Rectal smooth muscle tissue (tissue), 1 donor: ENCODE measurements around the gene NFAT5.

Experiments
- H3K27ac ChIP-seq: one replicate; pipeline ENCODE4 v1.7.0; 2013; ENCODE audit warnings: low read depth, low read length, inconsistent platforms
- H3K27me3 ChIP-seq: one replicate; pipeline ENCODE4 v1.7.0; 2013; ENCODE audit warnings: low read length; ENCODE audit not compliant: control insufficient read depth, insufficient read depth
- H3K36me3 ChIP-seq: one replicate; pipeline ENCODE4 v1.7.0; 2013; ENCODE audit warnings: low read length; ENCODE audit not compliant: control insufficient read depth, insufficient read depth
- H3K4me1 ChIP-seq: one replicate; pipeline ENCODE4 v1.7.0; 2013; ENCODE audit warnings: low read length; ENCODE audit not compliant: control insufficient read depth, insufficient read depth
- H3K4me3 ChIP-seq: one replicate; pipeline ENCODE4 v1.7.0; 2013; ENCODE audit warnings: low read length
- H3K9ac ChIP-seq: one replicate; pipeline ENCODE4 v1.7.0; 2013; ENCODE audit warnings: low read length

NFAT5 gene

GRCh38 chr16:69680358-69680757, 114.6 kb downstream of the NFAT5 start:
- Histone ChIP-seq H3K4me1 (no peaks in the 10 kb centered on the region), H3K27me3 (no peaks in the 10 kb centered on the region), H3K27ac (no peak overlapping the region), H3K36me3 (peaks cover 13% of the 10 kb centered on the region), H3K9ac (no peak overlapping the region), H3K4me3 (no peak overlapping the region)

- no peak overlapping the region for H3K27ac ChIP-seq
- no peaks in the 10 kb centered on the region for H3K27me3 ChIP-seq
- no peaks in the 10 kb centered on the region for H3K4me1 ChIP-seq
- no peak overlapping the region for H3K9ac ChIP-seq
- peaks cover 19% of the 10 kb centered on the region for H3K36me3 ChIP-seq
- H3K4me3 ChIP-seq: no peak overlapping the region
These were observed 122.8 kb downstream of the NFAT5 start for GRCh38 chr16:69688589-69688988.

- H3K9ac ChIP-seq: no peak overlapping the region
These were observed 126.5 kb downstream of the NFAT5 start for GRCh38 chr16:69691980-69692911.

GRCh38 chr16:69693916-69694315, 128.2 kb downstream of the NFAT5 start:
- Histone ChIP-seq H3K36me3 (peaks cover 23% of the 10 kb centered on the region), H3K27me3 (no peaks in the 10 kb centered on the region), H3K4me3 (no peak overlapping the region), H3K9ac (no peak overlapping the region), H3K4me1 (no peaks in the 10 kb centered on the region), H3K27ac (no peak overlapping the region)

More at GRCh38 chr16:69691980-69692911, 126.5 kb downstream of the NFAT5 start:
- H3K27ac ChIP-seq: no peak overlapping the region
- peaks cover 23% of the 10 kb centered on the region for H3K36me3 ChIP-seq
- no peaks in the 10 kb centered on the region for H3K4me1 ChIP-seq
- H3K4me3 ChIP-seq: no peak overlapping the region
- H3K27me3 ChIP-seq: no peaks in the 10 kb centered on the region

GRCh38 chr16:69698404-69698803, 132.6 kb downstream of the NFAT5 start:
- Histone ChIP-seq H3K9ac (no peak overlapping the region), H3K27me3 (no peaks in the 10 kb centered on the region), H3K4me3 (no peak overlapping the region), H3K36me3 (peaks cover 6% of the 10 kb centered on the region), H3K4me1 (no peaks in the 10 kb centered on the region), H3K27ac (no peak overlapping the region)

- H3K36me3 ChIP-seq: no peaks in the 10 kb centered on the region
- H3K4me3 ChIP-seq: no peak overlapping the region
- H3K4me1 ChIP-seq: no peaks in the 10 kb centered on the region
- no peak overlapping the region for H3K9ac ChIP-seq
- no peaks in the 10 kb centered on the region for H3K27me3 ChIP-seq
- no peak overlapping the region for H3K27ac ChIP-seq
These were observed 134.1 kb downstream of the NFAT5 start for GRCh38 chr16:69699915-69700314.

- no peaks in the 10 kb centered on the region for H3K4me1 ChIP-seq
- H3K27ac ChIP-seq: no peak overlapping the region
- no peak overlapping the region for H3K9ac ChIP-seq
- H3K36me3 ChIP-seq: no peaks in the 10 kb centered on the region
- H3K4me3 ChIP-seq: no peak overlapping the region
- no peaks in the 10 kb centered on the region for H3K27me3 ChIP-seq
These were observed 135.7 kb downstream of the NFAT5 start for GRCh38 chr16:69701452-69701851.

GRCh38 chr16:69701866-69702265, 136.1 kb downstream of the NFAT5 start:
- no peak overlapping the region for H3K9ac ChIP-seq
- no peaks in the 10 kb centered on the region for H3K4me1 ChIP-seq
- no peak overlapping the region for H3K4me3 ChIP-seq
- no peaks in the 10 kb centered on the region for H3K36me3 ChIP-seq
- H3K27me3 ChIP-seq: no peaks in the 10 kb centered on the region
- H3K27ac ChIP-seq: no peak overlapping the region

GRCh38 chr16:69703638-69704037, 137.9 kb downstream of the NFAT5 start:
- Histone ChIP-seq H3K9ac (no peak overlapping the region), H3K4me3 (no peak overlapping the region), H3K4me1 (no peaks in the 10 kb centered on the region), H3K36me3 (no peaks in the 10 kb centered on the region), H3K27me3 (no peaks in the 10 kb centered on the region), H3K27ac (no peak overlapping the region)

- no peak overlapping the region for H3K27ac ChIP-seq
- no peak overlapping the region for H3K9ac ChIP-seq
- H3K36me3 ChIP-seq: no peaks in the 10 kb centered on the region
- H3K4me3 ChIP-seq: no peak overlapping the region
- no peaks in the 10 kb centered on the region for H3K27me3 ChIP-seq
- no peaks in the 10 kb centered on the region for H3K4me1 ChIP-seq
These were observed 140.6 kb downstream of the NFAT5 start for GRCh38 chr16:69706256-69706974.

- no peaks in the 10 kb centered on the region for H3K4me1 ChIP-seq
- H3K9ac ChIP-seq: no peak overlapping the region
- no peaks in the 10 kb centered on the region for H3K27me3 ChIP-seq
- H3K36me3 ChIP-seq: no peaks in the 10 kb centered on the region
- H3K27ac ChIP-seq: no peak overlapping the region
- H3K4me3 ChIP-seq: no peak overlapping the region
These were observed 141.2 kb downstream of the NFAT5 start for GRCh38 chr16:69706975-69707340.

- Histone ChIP-seq H3K9ac (no peak overlapping the region), H3K4me3 (no peak overlapping the region), H3K27me3 (no peaks in the 10 kb centered on the region), H3K36me3 (no peaks in the 10 kb centered on the region), H3K27ac (no peak overlapping the region), H3K4me1 (no peaks in the 10 kb centered on the region)
These were observed 142.3 kb downstream of the NFAT5 start for GRCh38 chr16:69707920-69708683.
